Activated naive CD8-positive, alpha-beta T cell treated with anti-CD3 and anti-CD28 coated beads, Interleukin-2, amount 50 U/mL, for 24 hours (primary cell): Measurements from ENCODE around the gene PLEKHH3.
"Not testable (repeated sequence)": the region's sequence is repeated elsewhere in the genome, so short reads cannot be mapped to it uniquely, and the experiment has no call there.

Experiments
- ATAC-seq: fragments of 150-1000 bp; cut with Tn5 transposase; one replicate; pipeline ENCODE4 v1.10.0; 2021
- DNase-seq: peaks from one replicate; pipeline ENCODE4 v3.0.0; 2021
- H3K27ac Mint-ChIP-seq: one replicate; pipeline ENCODE4 v1.8.0; 2021; ENCODE audit warnings: mild to moderate bottlenecking, mixed read lengths
- H3K27me3 Mint-ChIP-seq: one replicate; pipeline ENCODE4 v1.8.0; 2021; ENCODE audit warnings: mixed read lengths
- H3K36me3 Mint-ChIP-seq: one replicate; pipeline ENCODE4 v1.8.0; 2021; ENCODE audit warnings: low read depth, mixed read lengths
- H3K4me1 Mint-ChIP-seq: one replicate; pipeline ENCODE4 v1.8.0; 2021; ENCODE audit warnings: mixed read lengths
- H3K4me3 Mint-ChIP-seq: one replicate; pipeline ENCODE4 v1.8.0; 2021; ENCODE audit warnings: mild to moderate bottlenecking, moderate library complexity, mixed read lengths
- H3K9me3 Mint-ChIP-seq: one replicate; pipeline ENCODE4 v1.8.0; 2021; ENCODE audit warnings: mixed read lengths

The PLEKHH3 gene

DNA sequence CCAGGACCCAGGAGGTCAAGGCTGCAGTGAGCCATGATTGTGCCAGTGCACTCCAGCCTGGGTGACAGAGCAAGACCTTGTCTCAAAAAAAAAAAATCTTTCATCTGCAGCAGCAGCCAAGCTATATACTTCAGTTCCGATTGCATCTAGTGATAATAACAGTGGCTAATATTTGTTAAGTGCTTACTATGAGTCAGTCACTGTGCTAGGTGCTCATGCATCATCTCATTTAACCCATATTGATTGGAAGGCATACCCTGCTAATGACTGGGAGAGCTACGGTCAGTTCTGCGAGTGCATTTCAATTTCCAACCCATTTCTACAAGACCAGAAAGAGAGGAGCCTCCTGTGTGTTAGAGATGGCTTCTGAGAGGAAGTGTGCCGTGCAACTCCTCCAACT lies 25.4 kb downstream of the PLEKHH3 start:
- Mint-ChIP-seq H3K27me3 (peaks cover 27% of the 10 kb centered on the region), H3K36me3 (no peaks in the 10 kb centered on the region), H3K4me1 (peaks cover 19% of the 10 kb centered on the region), H3K27ac (no peak overlapping the region), H3K4me3 (no peak overlapping the region), H3K9me3 (peaks cover 3% of the 10 kb centered on the region)
- ATAC-seq (no peak), DNase-seq (no peak)

DNA sequence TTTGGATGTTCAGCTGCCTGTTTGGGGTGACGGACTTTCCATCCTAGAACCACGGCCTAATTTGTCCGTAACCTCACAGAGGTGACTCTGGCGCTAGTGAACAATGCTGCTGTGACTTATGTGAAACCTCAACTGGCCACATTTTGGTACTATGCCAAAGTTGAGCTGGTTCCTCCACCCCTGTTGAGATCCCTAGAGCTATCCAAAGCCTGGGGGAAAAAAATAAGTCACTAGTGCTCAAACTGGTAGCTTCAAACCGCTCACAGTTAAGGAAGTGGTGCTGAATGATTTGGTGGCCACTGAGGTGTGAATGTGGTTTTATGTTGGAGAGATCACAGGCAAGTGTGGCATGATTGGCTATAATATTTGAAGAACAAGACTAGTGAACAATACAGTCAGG lies 29.0 kb downstream of the PLEKHH3 start:
- ATAC-seq (no peak), DNase-seq (no peak)
- Mint-ChIP-seq H3K4me3 (no peak overlapping the region), H3K27ac (no peak overlapping the region), H3K27me3 (peaks cover 15% of the 10 kb centered on the region), H3K9me3 (no peaks in the 10 kb centered on the region), H3K36me3 (no peaks in the 10 kb centered on the region), H3K4me1 (peaks cover 5% of the 10 kb centered on the region)

DNA sequence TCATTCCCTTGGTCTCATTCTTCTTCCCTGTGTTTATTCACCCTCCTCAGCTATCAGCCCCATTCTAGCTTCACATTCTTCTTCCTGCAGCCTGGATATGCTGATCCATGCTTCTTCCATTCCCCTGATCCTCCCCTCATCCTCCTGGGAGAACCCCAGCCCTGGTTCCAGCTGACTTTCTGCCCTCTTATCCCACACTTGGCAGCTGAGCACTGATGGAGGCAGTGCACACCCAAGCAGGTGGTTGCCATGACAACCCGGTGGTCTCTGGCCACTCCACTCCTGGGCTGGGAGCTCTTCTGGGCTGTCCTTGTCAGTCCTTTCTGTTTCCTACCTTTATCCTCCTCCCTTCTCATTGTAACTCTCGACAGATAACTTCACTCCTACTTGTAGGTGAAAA lies 34.5 kb downstream of the PLEKHH3 start:
- H3K36me3 Mint-ChIP-seq, result no peaks in the 10 kb centered on the region
- no peak overlapping the region for H3K4me3 Mint-ChIP-seq
- DNase-seq (no peak), ATAC-seq (no peak)
- H3K27ac Mint-ChIP-seq, result peak overlapping the region; percentile 47
- no peaks in the 10 kb centered on the region for H3K9me3 Mint-ChIP-seq
- no peaks in the 10 kb centered on the region for H3K4me1 Mint-ChIP-seq
- peaks cover 19% of the 10 kb centered on the region for H3K27me3 Mint-ChIP-seq

- H3K9me3 Mint-ChIP-seq, result no peaks in the 10 kb centered on the region
- peaks cover 15% of the 10 kb centered on the region for H3K27me3 Mint-ChIP-seq
- no peak overlapping the region for H3K4me3 Mint-ChIP-seq
Measured at GRCh38 chr17:42640121-42640520, 36.7 kb downstream of the PLEKHH3 start.

GRCh38 chr17:42639525-42640113 lies 37.2 kb downstream of the PLEKHH3 start:
- Mint-ChIP-seq H3K36me3 (no peaks in the 10 kb centered on the region), H3K9me3 (no peaks in the 10 kb centered on the region), H3K4me3 (no peak overlapping the region), H3K27me3 (peaks cover 15% of the 10 kb centered on the region), H3K4me1 (no peaks in the 10 kb centered on the region), H3K27ac (no peak overlapping the region)
- no peak for ATAC-seq
- DNase-seq, result no peak

More at GRCh38 chr17:42640121-42640520, 36.7 kb downstream of the PLEKHH3 start:
- DNase-seq (no peak), ATAC-seq (no peak)
- H3K4me1 Mint-ChIP-seq, result no peaks in the 10 kb centered on the region
- H3K27ac Mint-ChIP-seq, result no peak overlapping the region
- H3K36me3 Mint-ChIP-seq, result no peaks in the 10 kb centered on the region

DNA sequence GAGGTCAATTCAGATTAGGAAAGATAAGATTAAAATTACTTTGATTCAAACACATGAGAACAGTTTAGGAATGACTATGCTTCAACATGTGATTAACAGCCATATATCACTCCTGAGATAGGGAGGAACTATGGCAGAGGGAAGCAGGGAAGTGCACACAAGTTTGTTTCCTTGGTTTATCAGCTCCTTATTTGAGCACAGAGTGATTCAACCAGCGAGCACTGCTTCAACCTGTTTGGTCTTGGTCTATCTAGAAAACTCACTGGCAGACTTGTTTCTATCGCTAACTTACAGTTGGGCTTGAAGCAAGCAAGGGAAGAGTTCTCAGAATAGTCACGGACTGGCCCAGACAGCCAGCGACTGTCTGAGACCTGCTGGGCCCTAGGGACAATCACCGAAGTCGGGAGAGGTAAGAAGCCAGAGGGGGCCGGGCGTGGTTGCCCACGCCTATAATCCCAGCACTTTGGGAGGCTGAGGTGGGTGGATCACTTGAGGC lies 43.8 kb downstream of the PLEKHH3 start:
- H3K4me1 Mint-ChIP-seq, result no peaks in the 10 kb centered on the region
- DNase-seq, result no peak
- no peaks in the 10 kb centered on the region for H3K27me3 Mint-ChIP-seq
- H3K4me3 Mint-ChIP-seq, result no peak overlapping the region
- H3K36me3 Mint-ChIP-seq, result no peaks in the 10 kb centered on the region
- no peak for ATAC-seq
- H3K27ac Mint-ChIP-seq, result no peak overlapping the region
- H3K9me3 Mint-ChIP-seq, result no peaks in the 10 kb centered on the region

GRCh38 chr17:42629411-42630009 lies 47.3 kb downstream of the PLEKHH3 start:
- H3K9me3 Mint-ChIP-seq, result no peaks in the 10 kb centered on the region
- no peak overlapping the region for H3K27ac Mint-ChIP-seq
- H3K27me3 Mint-ChIP-seq, result no peaks in the 10 kb centered on the region
- no peak for DNase-seq
- no peak overlapping the region for H3K4me3 Mint-ChIP-seq
- no peak for ATAC-seq
- no peaks in the 10 kb centered on the region for H3K4me1 Mint-ChIP-seq
- no peaks in the 10 kb centered on the region for H3K36me3 Mint-ChIP-seq

DNA sequence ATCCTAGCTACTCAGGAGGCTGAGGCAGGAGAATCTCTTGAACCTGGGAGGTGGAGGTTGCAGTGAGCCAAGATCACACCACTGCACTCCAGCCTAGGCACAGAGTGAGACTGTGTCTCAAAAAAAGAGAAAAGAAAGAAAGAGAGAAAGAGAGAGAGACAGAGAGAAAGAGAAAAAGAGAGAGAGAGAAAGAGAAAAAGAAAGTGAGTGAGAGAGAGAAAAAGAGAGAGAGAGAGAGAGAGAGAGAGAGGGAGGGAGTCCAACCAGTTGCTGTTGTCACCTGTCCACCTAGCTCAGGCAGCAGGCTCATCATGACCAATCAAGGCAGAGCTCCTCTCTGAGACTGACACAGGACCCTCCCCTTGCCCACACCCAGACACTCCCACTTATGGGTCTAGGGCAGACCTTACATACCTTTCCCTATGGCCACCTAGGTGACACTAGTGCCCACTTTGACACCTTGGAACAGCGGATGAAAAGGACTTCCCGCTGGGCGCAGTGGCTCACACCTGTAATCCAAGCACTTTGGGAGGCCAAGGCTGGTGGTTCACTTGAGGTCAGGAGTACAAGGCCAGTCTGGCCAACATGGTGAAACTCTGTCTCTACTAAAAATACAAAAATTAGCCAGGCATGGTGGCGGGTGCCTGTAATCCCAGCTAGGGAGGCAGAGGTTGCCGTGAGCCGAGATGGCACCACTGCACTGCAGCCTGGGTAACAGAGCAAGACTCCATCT lies 49.6 kb downstream of the PLEKHH3 start:
- H3K27ac Mint-ChIP-seq, H3K27me3 Mint-ChIP-seq, ATAC-seq, H3K4me3 Mint-ChIP-seq, H3K9me3 Mint-ChIP-seq, H3K36me3 Mint-ChIP-seq, H3K4me1 Mint-ChIP-seq, DNase-seq: not testable (repeated sequence)

GRCh38 chr17:42623732-42624596 lies 52.8 kb downstream of the PLEKHH3 start:
- DNase-seq, result no peak
- no peak for ATAC-seq
- no peaks in the 10 kb centered on the region for H3K27me3 Mint-ChIP-seq

DNA sequence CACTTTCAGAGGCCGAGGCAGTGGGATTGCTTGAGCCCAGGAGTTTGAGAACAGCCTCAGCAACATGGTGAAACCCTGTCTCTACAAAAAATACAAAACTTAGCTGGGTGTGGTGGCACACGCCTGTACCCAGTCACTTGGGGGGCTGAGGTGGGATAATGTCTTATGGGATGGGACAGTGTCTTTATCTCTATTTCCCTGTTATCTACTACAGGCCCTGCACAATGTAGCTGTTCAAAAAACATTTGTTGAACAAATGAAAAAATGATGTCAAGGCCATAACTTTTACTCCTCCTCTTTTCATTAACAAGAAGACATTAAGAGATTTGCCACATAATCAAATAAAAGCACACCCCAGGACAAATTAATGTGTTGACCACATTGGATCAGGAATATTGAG lies 53.5 kb downstream of the PLEKHH3 start:
- H3K36me3 Mint-ChIP-seq, result no peaks in the 10 kb centered on the region
- no peak for DNase-seq
- H3K4me1 Mint-ChIP-seq, result peaks cover 7% of the 10 kb centered on the region
- no peaks in the 10 kb centered on the region for H3K27me3 Mint-ChIP-seq
- no peak overlapping the region for H3K4me3 Mint-ChIP-seq
- H3K9me3 Mint-ChIP-seq, result no peaks in the 10 kb centered on the region
- no peak for ATAC-seq
- no peak overlapping the region for H3K27ac Mint-ChIP-seq

More at GRCh38 chr17:42623732-42624596, 52.8 kb downstream of the PLEKHH3 start:
- peaks cover 2% of the 10 kb centered on the region for H3K4me1 Mint-ChIP-seq
- H3K27ac Mint-ChIP-seq, result no peak overlapping the region
- no peak overlapping the region for H3K4me3 Mint-ChIP-seq
- no peaks in the 10 kb centered on the region for H3K9me3 Mint-ChIP-seq
- H3K36me3 Mint-ChIP-seq, result no peaks in the 10 kb centered on the region

- H3K27ac Mint-ChIP-seq, H3K4me1 Mint-ChIP-seq, DNase-seq, H3K4me3 Mint-ChIP-seq, H3K9me3 Mint-ChIP-seq, H3K36me3 Mint-ChIP-seq, ATAC-seq, H3K27me3 Mint-ChIP-seq: not testable (repeated sequence)
Measured at GRCh38 chr17:42621987-42622386, 54.8 kb downstream of the PLEKHH3 start.

DNA sequence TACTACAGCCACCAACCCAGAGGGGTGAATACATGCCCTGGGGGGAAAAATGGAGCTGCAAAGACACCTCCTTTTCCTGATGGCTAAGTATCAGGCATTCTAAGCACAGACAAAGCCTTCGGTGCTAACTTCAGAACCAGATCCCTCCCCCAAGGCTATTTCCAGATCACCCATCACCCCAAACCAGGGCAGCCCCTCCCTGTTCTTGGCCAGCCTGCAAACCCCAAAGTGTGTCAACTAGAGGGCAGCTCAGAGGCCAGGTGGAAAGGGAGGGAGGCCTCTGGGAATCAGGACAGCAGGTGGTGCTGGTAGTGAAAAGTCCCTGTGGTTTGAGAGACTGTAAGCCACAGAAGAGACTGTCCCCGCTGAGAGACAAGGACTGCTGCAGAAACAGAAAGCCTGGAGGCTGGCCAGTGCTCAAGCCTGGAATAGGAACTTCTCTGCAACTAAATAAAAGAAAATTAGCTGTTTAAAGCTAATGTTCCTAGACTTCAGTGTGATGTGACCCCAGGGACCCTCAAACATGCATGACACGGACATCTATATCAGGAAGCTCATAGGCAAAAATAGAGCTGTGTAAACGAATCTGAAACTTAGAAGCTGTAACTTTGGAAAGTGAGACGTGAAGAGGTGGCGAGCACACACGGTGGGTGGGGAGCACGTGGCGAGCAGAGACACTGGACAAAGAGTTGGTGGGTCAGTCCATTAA lies 58.2 kb downstream of the PLEKHH3 start:
- Mint-ChIP-seq H3K4me1 (peaks cover 9% of the 10 kb centered on the region), H3K27me3 (no peaks in the 10 kb centered on the region), H3K4me3 (no peak overlapping the region), H3K27ac (no peak overlapping the region), H3K36me3 (peaks cover 21% of the 10 kb centered on the region), H3K9me3 (no peaks in the 10 kb centered on the region)
- ATAC-seq (no peak), DNase-seq (no peak)

GRCh38 chr17:42617956-42618431 lies 58.8 kb downstream of the PLEKHH3 start:
- H3K27ac Mint-ChIP-seq, result no peak overlapping the region
- no peaks in the 10 kb centered on the region for H3K27me3 Mint-ChIP-seq
- ATAC-seq (no peak), DNase-seq (no peak)
- H3K4me1 Mint-ChIP-seq, result peaks cover 9% of the 10 kb centered on the region
- H3K9me3 Mint-ChIP-seq, result no peaks in the 10 kb centered on the region
- peaks cover 26% of the 10 kb centered on the region for H3K36me3 Mint-ChIP-seq
- no peak overlapping the region for H3K4me3 Mint-ChIP-seq
